Fibroblast of mammary gland (primary cell): Measurements from ENCODE around the gene ARID1B.

ENCODE experiments used
- DNase-seq: peaks from one replicate; pipeline ENCODE4 v3.0.0-alpha.2; 2010; ENCODE audit warnings: low read depth
- H3K4me3 ChIP-seq: 2 replicates; pipeline ENCODE4 v1.5.1; 2011; ENCODE audit warnings: low read depth, mild to moderate bottlenecking, low read length, moderate library complexity; ENCODE audit not compliant: control insufficient read depth
- TF ChIP-seq, protein P1 (sequence below): conservative IDR thresholded peaks from 2 replicates; pipeline ENCODE4 v1.5.1; 2011; ENCODE audit warnings: low read depth, low read length, inconsistent platforms; ENCODE audit not compliant: control insufficient read depth, insufficient read depth

Gene ARID1B

GRCh38 chr6:157116426-157116825 is 339.2 kb downstream of the ARID1B start:
- TF ChIP-seq, protein P1, sequence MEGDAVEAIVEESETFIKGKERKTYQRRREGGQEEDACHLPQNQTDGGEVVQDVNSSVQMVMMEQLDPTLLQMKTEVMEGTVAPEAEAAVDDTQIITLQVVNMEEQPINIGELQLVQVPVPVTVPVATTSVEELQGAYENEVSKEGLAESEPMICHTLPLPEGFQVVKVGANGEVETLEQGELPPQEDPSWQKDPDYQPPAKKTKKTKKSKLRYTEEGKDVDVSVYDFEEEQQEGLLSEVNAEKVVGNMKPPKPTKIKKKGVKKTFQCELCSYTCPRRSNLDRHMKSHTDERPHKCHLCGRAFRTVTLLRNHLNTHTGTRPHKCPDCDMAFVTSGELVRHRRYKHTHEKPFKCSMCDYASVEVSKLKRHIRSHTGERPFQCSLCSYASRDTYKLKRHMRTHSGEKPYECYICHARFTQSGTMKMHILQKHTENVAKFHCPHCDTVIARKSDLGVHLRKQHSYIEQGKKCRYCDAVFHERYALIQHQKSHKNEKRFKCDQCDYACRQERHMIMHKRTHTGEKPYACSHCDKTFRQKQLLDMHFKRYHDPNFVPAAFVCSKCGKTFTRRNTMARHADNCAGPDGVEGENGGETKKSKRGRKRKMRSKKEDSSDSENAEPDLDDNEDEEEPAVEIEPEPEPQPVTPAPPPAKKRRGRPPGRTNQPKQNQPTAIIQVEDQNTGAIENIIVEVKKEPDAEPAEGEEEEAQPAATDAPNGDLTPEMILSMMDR = no peak
- no peak for DNase-seq
- no peak overlapping the region for H3K4me3 ChIP-seq

GRCh38 chr6:157117431-157118095 is 340.4 kb downstream of the ARID1B start:
- TF ChIP-seq, protein P1 = no peak

GRCh38 chr6:157119502-157120027 is 342.4 kb downstream of the ARID1B start:
- no peak overlapping the region for H3K4me3 ChIP-seq

More at GRCh38 chr6:157117431-157118095, 340.4 kb downstream of the ARID1B start:
- no peak for DNase-seq
- H3K4me3 ChIP-seq = no peak overlapping the region

GRCh38 chr6:157120534-157121232 is 343.5 kb downstream of the ARID1B start:
- TF ChIP-seq, protein P1 = no peak
- no peak for DNase-seq
- H3K4me3 ChIP-seq = no peak overlapping the region

More at GRCh38 chr6:157119502-157120027, 342.4 kb downstream of the ARID1B start:
- TF ChIP-seq, protein P1 = no peak
- no peak for DNase-seq

GRCh38 chr6:157121897-157122296 is 344.7 kb downstream of the ARID1B start:
- TF ChIP-seq, protein P1 = no peak
- no peak for DNase-seq
- no peak overlapping the region for H3K4me3 ChIP-seq

DNA sequence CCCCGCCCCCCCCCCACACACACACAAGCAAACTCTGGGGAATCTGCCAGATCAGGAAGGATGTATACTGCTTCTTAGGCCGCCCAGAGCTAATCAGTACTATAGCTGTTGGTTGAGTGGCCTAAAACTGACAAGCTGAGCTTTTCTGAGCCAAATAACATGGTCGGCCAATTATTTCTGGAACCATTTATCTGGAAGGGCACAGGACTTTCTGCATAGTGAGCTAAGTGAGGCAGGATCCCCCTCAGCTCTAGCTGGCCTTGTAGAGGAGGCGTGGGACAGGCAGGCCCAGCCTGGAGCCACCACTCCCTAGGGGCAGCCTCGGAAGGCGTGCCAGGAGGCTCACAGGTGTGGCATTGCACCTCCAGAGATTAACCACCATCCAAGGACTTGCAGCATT is 346.1 kb downstream of the ARID1B start:
- H3K4me3 ChIP-seq = no peak overlapping the region
- TF ChIP-seq, protein P1 = no peak
- DNase-seq = no peak
